Panc1 (cell line): ENCODE results near the gene ENTPD7. TPM values are rescaled to one million over a fixed set of nuclear protein-coding genes. Genes with fewer than 3 reads are reported as not detected.

ENCODE experiments used
- ATAC-seq: fragments of 200-7000 bp; cut with Tn5 transposase; 2 replicates; pipeline ENCODE4 v1.9.1; 2020; ENCODE audit warnings: mild to moderate bottlenecking, moderate library complexity
- BruUV-seq: library from RNA; stranded (reverse); fragments of 400-500 nt; replicated peaks from 2 replicates; lab custom pipeline; 2021; lab: Mats Ljungman, UMichigan
- CTCF ChIA-PET: fragments of 300-600 bp; sonication (Branson Sonifier 250); formaldehyde crosslinking; loops from one replicate; lab custom pipeline; 2022; ENCODE audit warnings: antibody characterized with exemption; lab: Charles Lee
- POLR2A ChIA-PET: fragments of 300-600 bp; sonication (Branson Sonifier 250); formaldehyde crosslinking; loops from one replicate; lab custom pipeline; 2022; ENCODE audit warnings: antibody characterized with exemption; lab: Charles Lee
- DNase-seq: peaks from one replicate; pipeline ENCODE4 v3.0.0-alpha.2; 2010; ENCODE audit warnings: low read depth, low spot score
- H3K27ac ChIP-seq: 2 replicates; pipeline ENCODE4 v1.5.1; 2011; ENCODE audit warnings: mild to moderate bottlenecking, low read length, inconsistent platforms
- H3K27me3 ChIP-seq: fragments of 200-500 bp; sonication (Bioruptor generic); 2 replicates; pipeline ENCODE4 v1.6.0; 2014; ENCODE audit warnings: low read length, inconsistent platforms; ENCODE audit not compliant: control insufficient read depth, insufficient read depth
- H3K36me3 ChIP-seq: fragments of 200-500 bp; sonication (Bioruptor generic); 2 replicates; pipeline ENCODE4 v1.5.1; 2014; ENCODE audit warnings: inconsistent platforms, mild to moderate bottlenecking, low read length, moderate library complexity; ENCODE audit not compliant: control insufficient read depth, insufficient read depth
- H3K4me1 ChIP-seq: 2 replicates; pipeline ENCODE4 v1.5.1; 2011; ENCODE audit warnings: inconsistent platforms, mild to moderate bottlenecking, low read length, moderate library complexity; ENCODE audit not compliant: control insufficient read depth, insufficient read depth
- H3K4me3 ChIP-seq, 2 experiments: 2 replicates each; pipeline ENCODE4 v1.5.1; 2011 to 2012; ENCODE audit warnings: low read depth in 2 of 2, low read length in 2 of 2, mild to moderate bottlenecking in 2 of 2, inconsistent platforms in 1 of 2, moderate library complexity in 1 of 2
- H3K9me3 ChIP-seq: fragments of 200-500 bp; sonication (Bioruptor generic); 2 replicates; pipeline ENCODE4 v1.5.1; 2014; ENCODE audit warnings: low read depth, mild to moderate bottlenecking, inconsistent platforms, low read length, moderate library complexity; ENCODE audit not compliant: control insufficient read depth, insufficient read depth
- CTCF ChIP-seq: fragments of 450-650 bp; IDR thresholded peaks from 2 replicates; pipeline ENCODE4 v1.5.1; 2017; ENCODE audit warnings: mild to moderate bottlenecking
- POLR2AphosphoS5 ChIP-seq: IDR thresholded peaks from 2 replicates; pipeline ENCODE4 v1.6.1; 2012; ENCODE audit warnings: mild to moderate bottlenecking, low read depth, low read length, moderate library complexity
- REST ChIP-seq, 2 experiments: IDR thresholded peaks; 2 replicates each; pipeline ENCODE4 v1.6.1; 2011 to 2012; ENCODE audit warnings: low read depth in 2 of 2, control low read depth in 1 of 2, low read length in 1 of 2, mild to moderate bottlenecking in 1 of 2, moderate library complexity in 1 of 2; ENCODE audit not compliant: insufficient read depth in 1 of 2
- SIN3A ChIP-seq: IDR thresholded peaks from 2 replicates; pipeline ENCODE4 v1.6.1; 2012; ENCODE audit warnings: low read depth, mild to moderate bottlenecking, low read length, moderate library complexity, borderline replicate concordance; ENCODE audit not compliant: insufficient read depth
- TCF7L2 ChIP-seq: IDR thresholded peaks from 2 replicates; pipeline ENCODE4 v1.6.1; 2011; ENCODE audit warnings: mild to moderate bottlenecking, low read depth, low read length, inconsistent platforms
- in situ Hi-C: cut with HindIII; loops from 2 replicates; pipeline ENCODE4 v1.10.0; 2016; ENCODE audit warnings: low sequenced_read_pairs, low pct_unique_long_range_greater_than_20kb
- intact Hi-C: fragments of 100-400 bp; cut with micrococcal nuclease; formaldehyde crosslinking; loops from one replicate; pipeline ENCODE4 v1.10.0; 2022; ENCODE audit not compliant: unreplicated experiment
- total RNA-seq: library from RNA; stranded (reverse); gene quantifications from one replicate; pipeline ENCODE4 v1.2.1, GENCODE V29; 2021; ENCODE audit not compliant: unreplicated experiment

ENTPD7 gene
- total RNA-seq, 1 experiment from 2014 or later: 15.9 TPM

GRCh38 chr10:99611326-99611725, 48.0 kb upstream of the ENTPD7 start:
- in situ Hi-C loops: no loop called here
- no peak for ATAC-seq
- no peak overlapping the region for H3K4me3 ChIP-seq
- H3K27me3 ChIP-seq: no peaks in the 10 kb centered on the region
- no peaks in the 10 kb centered on the region for H3K4me1 ChIP-seq
- no peaks in the 10 kb centered on the region for H3K9me3 ChIP-seq
- intact Hi-C loops: no loop called here
- POLR2A ChIA-PET: no interaction called here
- no peak overlapping the region for H3K27ac ChIP-seq
- no peak for TF ChIP-seq POLR2AphosphoS5
- no peak for TF ChIP-seq CTCF
- TF ChIP-seq REST (IDR thresholded peaks at IDR 0.05; ENCODE audit: insufficient read depth in 1 of 2, low read depth in 2 of 2, low read length in 1 of 2): no peak
- TF ChIP-seq TCF7L2: no peak
- TF ChIP-seq SIN3A: no peak
- no peaks in the 10 kb centered on the region; the same call in 1 of the 2 replicates for H3K36me3 ChIP-seq
- CTCF ChIA-PET: interaction anchor here (0.5 to 1.0 kb wide), 2 partner anchors 19 to 180 kb away, joined by 3 read pairs; partner anchors contain the start of gene GOT1
- DNase-seq: no peak
- BruUV-seq: no TSS peak

DNA sequence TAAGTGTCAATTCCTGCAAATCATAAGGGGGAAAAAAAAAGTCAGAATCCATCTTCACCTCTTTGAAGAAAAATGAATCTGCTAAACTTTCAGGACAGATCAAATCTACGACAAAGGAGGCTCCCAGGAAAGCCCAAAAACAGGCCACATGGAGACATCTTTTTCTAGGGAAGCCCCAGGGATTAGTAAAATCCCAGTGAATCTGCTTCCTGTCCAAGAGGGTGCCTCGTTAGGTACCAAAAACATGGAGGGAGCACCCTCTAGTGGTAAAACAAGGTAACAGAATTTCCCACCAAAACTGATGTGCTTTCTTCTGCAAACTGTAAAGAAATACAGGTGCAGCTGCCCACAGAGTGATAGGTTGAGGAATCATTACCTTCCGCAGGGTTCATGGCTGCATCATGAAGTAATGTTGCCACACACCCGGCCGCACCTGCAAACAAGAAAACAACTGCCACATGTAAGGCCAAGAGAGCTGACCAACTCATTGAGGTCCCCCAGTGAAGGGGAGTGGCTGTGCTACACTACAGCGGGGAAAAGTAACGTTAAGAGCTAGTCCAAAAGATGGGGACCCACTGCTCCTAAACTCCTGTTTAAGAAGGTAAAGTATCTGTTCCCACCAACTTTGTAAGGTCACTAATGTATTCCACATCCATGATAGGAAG, 47.0 kb upstream of the ENTPD7 start:
- H3K9me3 ChIP-seq: no peaks in the 10 kb centered on the region
- no peak for TF ChIP-seq POLR2AphosphoS5
- TF ChIP-seq REST (IDR thresholded peaks at IDR 0.05; ENCODE audit: insufficient read depth in 1 of 2, low read depth in 2 of 2, low read length in 1 of 2): no peak
- no peak for TF ChIP-seq TCF7L2
- TF ChIP-seq CTCF: peak; percentile 93
- no TSS peak for BruUV-seq
- no peaks in the 10 kb centered on the region for H3K27me3 ChIP-seq
- intact Hi-C loops (loop anchor here (1.0 to 2.0 kb wide), 3 partner anchors 52 to 219 kb away; no protein-coding TSS in a partner anchor), in situ Hi-C loops (no loop called here)
- POLR2A ChIA-PET: no interaction called here
- no peaks in the 10 kb centered on the region; the same call in 1 of the 2 replicates for H3K36me3 ChIP-seq
- CTCF ChIA-PET: interaction anchor here (1.0 to 1.6 kb wide), 2 partner anchors 176 to 181 kb away, joined by 3 to 14 read pairs; partner anchors contain the start of gene GOT1
- ATAC-seq: peak; percentile 82
- H3K4me3 ChIP-seq: no peak overlapping the region
- peaks cover 2% of the 10 kb centered on the region for H3K4me1 ChIP-seq
- H3K27ac ChIP-seq: no peak overlapping the region
- DNase-seq: peak; percentile 48
